OCI-LY1 (cell line): Measurements from ENCODE around the gene TRAPPC5.

Experiments used
- H2AFZ ChIP-seq: fragments of 200-600 bp; sonication (generic), shearing (Covaris generic); 2 replicates; pipeline ENCODE4 v1.6.0; 2014; ENCODE audit warnings: antibody characterized with exemption, mild to moderate bottlenecking, low read length
- H3F3A ChIP-seq: fragments of 200-600 bp; sonication (generic), shearing (Covaris generic); 2 replicates; pipeline ENCODE4 v1.6.0; 2014; ENCODE audit warnings: mild to moderate bottlenecking, antibody characterized with exemption, low read length, moderate library complexity; ENCODE audit not compliant: insufficient read depth
- H3K27ac ChIP-seq: fragments of 200-600 bp; sonication (generic); 2 replicates; pipeline ENCODE4 v1.5.1; 2014; ENCODE audit warnings: low read length, mixed run types, mild to moderate bottlenecking, low read depth; ENCODE audit not compliant: poor library complexity, severe bottlenecking
- H3K27me3 ChIP-seq: fragments of 200-600 bp; sonication (generic); 2 replicates; pipeline ENCODE4 v1.6.0; 2014; ENCODE audit warnings: antibody characterized with exemption, mild to moderate bottlenecking, low read length, moderate library complexity; ENCODE audit not compliant: insufficient read depth
- H3K36me3 ChIP-seq: fragments of 200-600 bp; sonication (generic); 2 replicates; pipeline ENCODE4 v1.6.1; 2014; ENCODE audit warnings: mild to moderate bottlenecking, antibody characterized with exemption, low read length, moderate library complexity, mixed read lengths; ENCODE audit not compliant: insufficient read depth
- H3K4me1 ChIP-seq: fragments of 200-600 bp; sonication (generic); 2 replicates; pipeline ENCODE4 v1.5.1; 2014; ENCODE audit warnings: mild to moderate bottlenecking, low read length, moderate library complexity; ENCODE audit not compliant: insufficient read depth, severe bottlenecking
- H3K4me2 ChIP-seq: fragments of 200-600 bp; sonication (generic), shearing (Covaris generic); 2 replicates; pipeline ENCODE4 v1.6.1; 2014; ENCODE audit warnings: low read length
- H3K4me3 ChIP-seq: fragments of 200-600 bp; sonication (generic); 2 replicates; pipeline ENCODE4 v1.5.1; 2014; ENCODE audit warnings: low read length, low read depth, mild to moderate bottlenecking, mixed read lengths; ENCODE audit not compliant: poor library complexity, severe bottlenecking
- H3K79me2 ChIP-seq: fragments of 200-600 bp; shearing (Covaris generic); 2 replicates; pipeline ENCODE4 v1.6.1; 2016; ENCODE audit warnings: mixed run types, low read length, mixed read lengths; ENCODE audit not compliant: insufficient read depth
- H3K9ac ChIP-seq: fragments of 200-600 bp; sonication (generic), shearing (Covaris generic); 2 replicates; pipeline ENCODE4 v1.6.1; 2014; ENCODE audit warnings: mild to moderate bottlenecking, low read length, mixed read lengths
- H3K9me2 ChIP-seq: fragments of 200-600 bp; sonication (generic), shearing (Covaris generic); 2 replicates; pipeline ENCODE4 v1.6.1; 2014; ENCODE audit warnings: low read depth, mild to moderate bottlenecking, low read length, mixed read lengths
- H3K9me3 ChIP-seq: fragments of 200-600 bp; shearing (Covaris generic); 2 replicates; pipeline ENCODE4 v1.6.1; 2014; ENCODE audit warnings: low read length, mixed read lengths
- H4K20me1 ChIP-seq: fragments of 200-600 bp; sonication (generic), shearing (Covaris generic); 2 replicates; pipeline ENCODE4 v1.6.0; 2016; ENCODE audit warnings: mild to moderate bottlenecking, low read length; ENCODE audit not compliant: insufficient read depth
- CTCF ChIP-seq: fragments of 200-600 bp; sonication (generic), shearing (Covaris generic); IDR thresholded peaks from 2 replicates; pipeline ENCODE4 v1.5.1; 2017; ENCODE audit warnings: mild to moderate bottlenecking, antibody characterized with exemption, low read length, moderate library complexity, mixed read lengths
- EZH2 ChIP-seq: fragments of 200-600 bp; sonication (generic), shearing (Covaris generic); IDR thresholded peaks from 2 replicates; pipeline ENCODE4 v1.8.0; 2017; ENCODE audit warnings: borderline replicate concordance, mixed run types, mild to moderate bottlenecking, antibody characterized with exemption, low read length, moderate library complexity, mixed read lengths

The TRAPPC5 gene

GRCh38 chr19:7670790-7671189, 9.8 kb upstream of the TRAPPC5 start:
- peaks cover 8% of the 10 kb centered on the region for H3K4me1 ChIP-seq
- H2AFZ ChIP-seq, result no peak overlapping the region
- H3K4me3 ChIP-seq, result peak overlapping the region; percentile 42
- H3K36me3 ChIP-seq, result no peaks in the 10 kb centered on the region
- H3K79me2 ChIP-seq, result no peaks in the 10 kb centered on the region
- no peaks in the 10 kb centered on the region for H4K20me1 ChIP-seq
- H3F3A ChIP-seq, result no peaks in the 10 kb centered on the region
- TF ChIP-seq CTCF (no peak), EZH2 (no peak)
- peak overlapping the region; percentile 21 for H3K4me2 ChIP-seq
- no peak overlapping the region for H3K27ac ChIP-seq
- no peak overlapping the region for H3K9ac ChIP-seq
- no peaks in the 10 kb centered on the region for H3K9me3 ChIP-seq
- peaks cover 8% of the 10 kb centered on the region for H3K27me3 ChIP-seq
- H3K9me2 ChIP-seq, result no peaks in the 10 kb centered on the region

GRCh38 chr19:7672522-7672921, 8.1 kb upstream of the TRAPPC5 start:
- H4K20me1 ChIP-seq, result no peaks in the 10 kb centered on the region
- no peak overlapping the region for H3K4me3 ChIP-seq
- TF ChIP-seq CTCF (no peak), EZH2 (no peak)
- no peaks in the 10 kb centered on the region for H3K79me2 ChIP-seq
- H3K27me3 ChIP-seq, result peaks cover 8% of the 10 kb centered on the region
- no peak overlapping the region for H2AFZ ChIP-seq
- H3K4me1 ChIP-seq, result peaks cover 8% of the 10 kb centered on the region
- no peak overlapping the region for H3K27ac ChIP-seq
- H3K9ac ChIP-seq, result no peak overlapping the region
- no peak overlapping the region for H3K4me2 ChIP-seq
- H3F3A ChIP-seq, result no peaks in the 10 kb centered on the region
- no peaks in the 10 kb centered on the region for H3K9me2 ChIP-seq
- H3K9me3 ChIP-seq, result no peaks in the 10 kb centered on the region
- no peaks in the 10 kb centered on the region for H3K36me3 ChIP-seq

GRCh38 chr19:7674010-7675005, 6.3 kb upstream of the TRAPPC5 start:
- H4K20me1 ChIP-seq, result no peaks in the 10 kb centered on the region
- no peaks in the 10 kb centered on the region for H3K9me2 ChIP-seq
- no peaks in the 10 kb centered on the region for H3K79me2 ChIP-seq
- H3K4me2 ChIP-seq, result peak overlapping the region; percentile 35
- peaks cover 8% of the 10 kb centered on the region for H3K27me3 ChIP-seq
- no peaks in the 10 kb centered on the region for H3F3A ChIP-seq
- H3K27ac ChIP-seq, result no peak overlapping the region
- no peaks in the 10 kb centered on the region for H3K36me3 ChIP-seq
- TF ChIP-seq CTCF, result no peak
- H3K4me1 ChIP-seq, result peaks cover 12% of the 10 kb centered on the region
- no peak overlapping the region for H3K4me3 ChIP-seq
- no peak overlapping the region for H3K9ac ChIP-seq
- H3K9me3 ChIP-seq, result no peaks in the 10 kb centered on the region
- H2AFZ ChIP-seq, result no peak overlapping the region
